ENCODE results near the gene MCF2L2. TPM values are rescaled to one million over a fixed set of nuclear protein-coding genes. Genes with fewer than 3 reads are reported as not detected.

The MCF2L2 gene
- total RNA-seq, 6 experiments from 2014 or later, result 0.14 TPM; not detected in 5

DNA sequence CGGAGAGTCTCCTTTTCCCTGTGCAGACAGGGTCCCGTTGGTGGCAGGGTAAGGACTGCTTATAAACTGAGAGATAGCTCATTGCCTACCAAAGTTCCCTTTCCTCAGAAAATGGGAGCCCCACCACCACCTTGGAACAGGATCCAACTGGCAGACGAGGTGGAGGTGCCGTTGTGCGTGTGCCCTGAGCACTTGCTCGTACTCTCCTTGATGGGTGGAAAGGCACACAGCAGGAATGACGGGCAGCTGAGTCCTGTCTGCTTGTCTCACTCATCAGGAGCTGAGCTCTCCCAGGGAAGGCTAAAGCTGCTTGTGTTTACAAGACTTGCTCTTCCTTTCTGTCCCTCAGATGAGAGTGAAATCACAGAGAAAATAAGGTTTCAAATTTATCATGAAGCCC is 114.7 kb downstream of the MCF2L2 start:
- H3K27ac Mint-ChIP-seq, result no peak overlapping the region
- peaks cover 5% of the 10 kb centered on the region; the same call in 1 of the 2 replicates for H3K4me1 Mint-ChIP-seq (ENCODE audit: low read depth)
- peaks cover 38% of the 10 kb centered on the region for H3K27me3 Mint-ChIP-seq (ENCODE audit: insufficient read depth)
- TF ChIP-seq, protein P1, sequence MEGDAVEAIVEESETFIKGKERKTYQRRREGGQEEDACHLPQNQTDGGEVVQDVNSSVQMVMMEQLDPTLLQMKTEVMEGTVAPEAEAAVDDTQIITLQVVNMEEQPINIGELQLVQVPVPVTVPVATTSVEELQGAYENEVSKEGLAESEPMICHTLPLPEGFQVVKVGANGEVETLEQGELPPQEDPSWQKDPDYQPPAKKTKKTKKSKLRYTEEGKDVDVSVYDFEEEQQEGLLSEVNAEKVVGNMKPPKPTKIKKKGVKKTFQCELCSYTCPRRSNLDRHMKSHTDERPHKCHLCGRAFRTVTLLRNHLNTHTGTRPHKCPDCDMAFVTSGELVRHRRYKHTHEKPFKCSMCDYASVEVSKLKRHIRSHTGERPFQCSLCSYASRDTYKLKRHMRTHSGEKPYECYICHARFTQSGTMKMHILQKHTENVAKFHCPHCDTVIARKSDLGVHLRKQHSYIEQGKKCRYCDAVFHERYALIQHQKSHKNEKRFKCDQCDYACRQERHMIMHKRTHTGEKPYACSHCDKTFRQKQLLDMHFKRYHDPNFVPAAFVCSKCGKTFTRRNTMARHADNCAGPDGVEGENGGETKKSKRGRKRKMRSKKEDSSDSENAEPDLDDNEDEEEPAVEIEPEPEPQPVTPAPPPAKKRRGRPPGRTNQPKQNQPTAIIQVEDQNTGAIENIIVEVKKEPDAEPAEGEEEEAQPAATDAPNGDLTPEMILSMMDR (IDR thresholded peaks at IDR 0.05), result no peak
- H3K9me3 Mint-ChIP-seq, result no peaks in the 10 kb centered on the region
- H3K36me3 Mint-ChIP-seq (ENCODE audit: low read depth), result no peaks in the 10 kb centered on the region
- no peak overlapping the region for H3K4me3 Mint-ChIP-seq
- DNase-seq, result no peak

DNA sequence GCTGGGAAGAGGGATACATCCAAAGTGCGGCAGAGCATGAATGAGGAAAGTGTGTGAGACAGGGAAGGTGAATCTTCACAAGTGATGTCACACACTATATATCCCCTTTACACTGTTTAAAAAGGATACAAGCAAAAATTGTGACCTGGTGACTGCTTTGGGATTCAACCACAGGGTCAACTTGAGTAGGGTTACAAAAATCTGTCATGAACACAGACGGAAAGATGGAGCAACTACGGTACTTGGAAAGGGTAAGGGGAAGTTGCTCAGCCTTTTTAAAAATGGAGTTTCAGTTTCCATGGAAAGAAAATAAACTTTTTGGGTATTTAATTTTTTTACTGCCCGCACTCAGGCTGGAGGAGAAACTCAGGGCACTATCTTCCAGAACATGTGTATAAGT is 115.1 kb downstream of the MCF2L2 start:
- Mint-ChIP-seq H3K27ac (no peak overlapping the region), H3K36me3 (ENCODE audit: low read depth) (no peaks in the 10 kb centered on the region), H3K27me3 (ENCODE audit: insufficient read depth) (peaks cover 42% of the 10 kb centered on the region), H3K4me1 (ENCODE audit: low read depth) (peaks cover 5% of the 10 kb centered on the region; the same call in 1 of the 2 replicates), H3K4me3 (no peak overlapping the region), H3K9me3 (no peaks in the 10 kb centered on the region)
- TF ChIP-seq, protein P1 (IDR thresholded peaks at IDR 0.05), result no peak
- DNase-seq, result no peak

DNA sequence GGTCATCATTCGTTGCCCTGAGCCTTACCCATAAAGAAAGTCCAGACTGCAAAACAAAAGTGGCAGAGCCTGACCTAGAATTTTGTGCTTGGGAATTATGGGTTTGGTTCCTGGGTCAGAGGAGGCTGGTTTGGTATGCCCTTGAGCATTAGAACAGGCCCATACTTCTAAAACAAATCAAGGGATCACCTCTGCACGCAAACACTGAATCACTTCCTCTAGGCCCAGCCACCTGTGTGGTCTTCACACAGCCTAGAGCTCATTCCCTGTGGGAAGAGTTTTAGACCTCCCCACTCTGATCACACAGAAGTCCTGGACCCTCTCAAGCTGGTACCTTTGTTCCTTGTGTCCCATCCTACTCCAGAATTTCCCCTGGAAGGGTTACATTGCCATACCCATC is 116.0 kb downstream of the MCF2L2 start:
- Mint-ChIP-seq H3K4me1 (ENCODE audit: low read depth) (no peaks in the 10 kb centered on the region), H3K9me3 (no peaks in the 10 kb centered on the region), H3K27ac (no peak overlapping the region), H3K36me3 (ENCODE audit: low read depth) (no peaks in the 10 kb centered on the region), H3K4me3 (no peak overlapping the region), H3K27me3 (ENCODE audit: insufficient read depth) (peaks cover 45% of the 10 kb centered on the region)
- no peak for DNase-seq
- TF ChIP-seq, protein P1 (IDR thresholded peaks at IDR 0.05), result no peak

DNA sequence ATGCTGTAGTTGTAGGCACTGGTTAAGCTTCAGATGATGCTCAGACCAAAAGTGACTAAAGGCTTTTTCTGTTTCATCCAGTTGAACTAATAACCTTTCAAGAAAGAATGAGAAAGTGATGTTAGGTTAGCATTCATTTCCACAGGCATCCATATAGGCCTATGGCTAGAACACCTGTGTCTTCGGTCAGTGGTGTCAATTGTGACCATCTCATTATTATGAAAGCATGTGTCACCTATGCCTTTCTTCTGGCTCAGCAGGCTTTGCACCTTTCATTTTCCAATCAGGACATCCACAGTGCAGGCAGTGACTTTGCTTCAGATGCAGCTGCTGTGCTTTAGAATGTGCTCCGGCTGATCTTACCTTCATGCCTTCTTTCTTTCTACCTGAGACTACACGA is 117.5 kb downstream of the MCF2L2 start:
- no peaks in the 10 kb centered on the region for H3K9me3 Mint-ChIP-seq
- no peaks in the 10 kb centered on the region for H3K4me1 Mint-ChIP-seq (ENCODE audit: low read depth)
- no peak overlapping the region for H3K27ac Mint-ChIP-seq
- peaks cover 55% of the 10 kb centered on the region for H3K27me3 Mint-ChIP-seq (ENCODE audit: insufficient read depth)
- TF ChIP-seq, protein P1 (IDR thresholded peaks at IDR 0.05), result no peak
- DNase-seq, result no peak
- no peak overlapping the region for H3K4me3 Mint-ChIP-seq
- no peaks in the 10 kb centered on the region for H3K36me3 Mint-ChIP-seq (ENCODE audit: low read depth)

DNA sequence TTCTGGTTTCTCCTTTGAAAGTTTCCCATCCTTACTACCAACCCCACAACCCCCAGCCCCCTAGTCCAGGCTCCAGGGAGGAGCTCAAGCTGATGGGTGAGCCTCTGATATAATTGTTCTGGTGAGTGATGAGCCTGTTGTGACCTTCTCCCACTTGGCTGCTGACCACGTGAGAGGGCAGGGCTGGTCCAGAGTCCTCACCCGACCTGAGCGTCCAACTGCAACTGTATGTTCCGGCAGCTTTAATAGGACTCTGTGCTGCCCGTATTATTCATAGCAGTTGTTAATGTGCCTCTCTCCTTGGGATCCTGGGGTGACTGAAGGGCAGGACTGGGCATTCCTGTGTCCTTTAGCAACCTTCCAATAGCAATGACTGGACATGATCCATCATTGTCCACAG is 119.1 kb downstream of the MCF2L2 start:
- TF ChIP-seq, protein P1 (IDR thresholded peaks at IDR 0.05), result no peak
- Mint-ChIP-seq H3K27ac (no peak overlapping the region), H3K27me3 (ENCODE audit: insufficient read depth) (peaks cover 60% of the 10 kb centered on the region), H3K9me3 (no peaks in the 10 kb centered on the region), H3K4me3 (no peak overlapping the region), H3K4me1 (ENCODE audit: low read depth) (no peaks in the 10 kb centered on the region), H3K36me3 (ENCODE audit: low read depth) (no peaks in the 10 kb centered on the region)
- no peak for DNase-seq

DNA sequence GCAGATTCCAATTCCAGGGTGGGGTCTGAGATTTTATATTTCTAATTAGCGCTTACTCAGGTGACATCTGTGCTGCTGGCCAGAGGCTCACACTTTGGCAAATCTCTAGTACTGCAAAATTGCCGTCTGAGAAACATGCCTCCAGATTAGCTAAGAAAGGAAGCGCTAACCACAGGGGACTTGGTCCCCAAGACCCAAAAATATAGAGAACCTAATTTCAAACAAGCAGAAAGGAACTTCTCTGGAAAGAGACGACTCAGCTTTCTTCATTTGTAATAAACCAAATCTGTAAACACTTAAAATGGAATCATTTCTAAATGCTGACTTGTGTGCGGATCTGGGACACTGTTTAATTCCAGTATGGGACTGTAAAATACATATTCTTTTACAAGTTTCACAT is 119.7 kb downstream of the MCF2L2 start:
- Mint-ChIP-seq H3K36me3 (ENCODE audit: low read depth) (no peaks in the 10 kb centered on the region), H3K27me3 (ENCODE audit: insufficient read depth) (peaks cover 60% of the 10 kb centered on the region), H3K4me3 (no peak overlapping the region), H3K27ac (no peak overlapping the region), H3K9me3 (no peaks in the 10 kb centered on the region), H3K4me1 (ENCODE audit: low read depth) (no peaks in the 10 kb centered on the region)
- TF ChIP-seq, protein P1 (IDR thresholded peaks at IDR 0.05), result no peak
- no peak for DNase-seq
